ENCODE data around the gene AP3D1. TPM values are rescaled to one million over a fixed set of nuclear protein-coding genes. Genes with fewer than 3 reads are reported as not detected.

AP3D1 gene
- total RNA-seq, 1 experiment from 2014 or later = 75.5 TPM

GRCh38 chr19:2122982-2123381, 28.4 kb downstream of the AP3D1 start:
- Histone ChIP-seq H3K9me3 (ENCODE audit: insufficient read depth, low read depth) (no peaks in the 10 kb centered on the region), H2AFZ (no peak overlapping the region), H3K4me1 (replicated peaks; ENCODE audit: insufficient read depth) (no peaks in the 10 kb centered on the region), H3K4me3 (no peak overlapping the region), H3K9me2 (ENCODE audit: insufficient read depth) (no peaks in the 10 kb centered on the region), H3K79me2 (ENCODE audit: low read depth) (no peaks in the 10 kb centered on the region), H3K4me2 (no peak overlapping the region), H3K27ac (no peak overlapping the region), H3K36me3 (ENCODE audit: low read depth) (no peaks in the 10 kb centered on the region), H4K20me1 (ENCODE audit: insufficient read depth) (peaks cover 12% of the 10 kb centered on the region; the same call in 1 of the 2 replicates), H3K27me3 (ENCODE audit: insufficient read depth, low read depth) (no peaks in the 10 kb centered on the region), H3F3A (ENCODE audit: insufficient read depth, low read depth) (no peaks in the 10 kb centered on the region)
- DNase-seq = no peak
- ChIA-PET POLR2A (ENCODE audit: unreplicated experiment) (no interaction called here), CTCF (no interaction called here)
- TF ChIP-seq EZH2 (IDR thresholded peaks at IDR 0.05; ENCODE audit: low read depth) = no peak
- TF ChIP-seq, protein P1, sequence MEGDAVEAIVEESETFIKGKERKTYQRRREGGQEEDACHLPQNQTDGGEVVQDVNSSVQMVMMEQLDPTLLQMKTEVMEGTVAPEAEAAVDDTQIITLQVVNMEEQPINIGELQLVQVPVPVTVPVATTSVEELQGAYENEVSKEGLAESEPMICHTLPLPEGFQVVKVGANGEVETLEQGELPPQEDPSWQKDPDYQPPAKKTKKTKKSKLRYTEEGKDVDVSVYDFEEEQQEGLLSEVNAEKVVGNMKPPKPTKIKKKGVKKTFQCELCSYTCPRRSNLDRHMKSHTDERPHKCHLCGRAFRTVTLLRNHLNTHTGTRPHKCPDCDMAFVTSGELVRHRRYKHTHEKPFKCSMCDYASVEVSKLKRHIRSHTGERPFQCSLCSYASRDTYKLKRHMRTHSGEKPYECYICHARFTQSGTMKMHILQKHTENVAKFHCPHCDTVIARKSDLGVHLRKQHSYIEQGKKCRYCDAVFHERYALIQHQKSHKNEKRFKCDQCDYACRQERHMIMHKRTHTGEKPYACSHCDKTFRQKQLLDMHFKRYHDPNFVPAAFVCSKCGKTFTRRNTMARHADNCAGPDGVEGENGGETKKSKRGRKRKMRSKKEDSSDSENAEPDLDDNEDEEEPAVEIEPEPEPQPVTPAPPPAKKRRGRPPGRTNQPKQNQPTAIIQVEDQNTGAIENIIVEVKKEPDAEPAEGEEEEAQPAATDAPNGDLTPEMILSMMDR (conservative IDR thresholded peaks at IDR 0.05) = no peak
- BruUV-seq (replicated peaks) = no TSS peak
- intact Hi-C loops (cut with micrococcal nuclease; ENCODE audit: unreplicated experiment) = no loop called here

DNA sequence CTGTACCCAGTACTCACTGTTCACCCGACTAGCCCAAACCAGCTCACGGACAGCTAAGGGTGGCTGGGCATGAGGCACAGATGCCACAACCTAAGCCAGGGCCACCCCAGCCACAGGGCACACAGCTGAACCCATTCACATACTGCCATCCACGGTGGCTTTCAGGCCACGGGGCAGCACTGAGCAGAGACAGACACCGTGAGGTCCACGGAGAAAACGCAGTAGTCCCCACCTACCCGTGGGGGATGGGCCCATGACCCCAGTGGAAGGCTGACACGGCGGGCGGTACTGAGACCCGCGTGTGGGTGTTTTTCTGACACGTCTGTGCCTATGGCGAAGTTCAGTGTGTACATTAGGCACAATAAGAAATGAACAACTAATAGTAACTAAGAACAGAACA, 29.1 kb downstream of the AP3D1 start:
- no peak overlapping the region for H3K4me2 ChIP-seq
- H3K4me3 ChIP-seq = no peak overlapping the region
- H3K9me3 ChIP-seq (ENCODE audit: insufficient read depth, low read depth) = no peaks in the 10 kb centered on the region
- peaks cover 12% of the 10 kb centered on the region; the same call in 1 of the 2 replicates for H4K20me1 ChIP-seq (ENCODE audit: insufficient read depth)
- H3K27me3 ChIP-seq (ENCODE audit: insufficient read depth, low read depth) = no peaks in the 10 kb centered on the region
- H3K27ac ChIP-seq = no peak overlapping the region
- H3K36me3 ChIP-seq (ENCODE audit: low read depth) = no peaks in the 10 kb centered on the region
- TF ChIP-seq EZH2 (IDR thresholded peaks at IDR 0.05; ENCODE audit: low read depth) = no peak
- TF ChIP-seq, protein P1 (conservative IDR thresholded peaks at IDR 0.05) = no peak
- BruUV-seq (replicated peaks) = no TSS peak
- H3K79me2 ChIP-seq (ENCODE audit: low read depth) = no peaks in the 10 kb centered on the region
- ChIA-PET CTCF (no interaction called here), POLR2A (ENCODE audit: unreplicated experiment) (no interaction called here)
- intact Hi-C loops (cut with micrococcal nuclease; ENCODE audit: unreplicated experiment) = no loop called here
- no peak for DNase-seq
- H2AFZ ChIP-seq = no peak overlapping the region
- no peaks in the 10 kb centered on the region for H3F3A ChIP-seq (ENCODE audit: insufficient read depth, low read depth)
- no peaks in the 10 kb centered on the region for H3K9me2 ChIP-seq (ENCODE audit: insufficient read depth)
- no peaks in the 10 kb centered on the region for H3K4me1 ChIP-seq (replicated peaks; ENCODE audit: insufficient read depth)

DNA sequence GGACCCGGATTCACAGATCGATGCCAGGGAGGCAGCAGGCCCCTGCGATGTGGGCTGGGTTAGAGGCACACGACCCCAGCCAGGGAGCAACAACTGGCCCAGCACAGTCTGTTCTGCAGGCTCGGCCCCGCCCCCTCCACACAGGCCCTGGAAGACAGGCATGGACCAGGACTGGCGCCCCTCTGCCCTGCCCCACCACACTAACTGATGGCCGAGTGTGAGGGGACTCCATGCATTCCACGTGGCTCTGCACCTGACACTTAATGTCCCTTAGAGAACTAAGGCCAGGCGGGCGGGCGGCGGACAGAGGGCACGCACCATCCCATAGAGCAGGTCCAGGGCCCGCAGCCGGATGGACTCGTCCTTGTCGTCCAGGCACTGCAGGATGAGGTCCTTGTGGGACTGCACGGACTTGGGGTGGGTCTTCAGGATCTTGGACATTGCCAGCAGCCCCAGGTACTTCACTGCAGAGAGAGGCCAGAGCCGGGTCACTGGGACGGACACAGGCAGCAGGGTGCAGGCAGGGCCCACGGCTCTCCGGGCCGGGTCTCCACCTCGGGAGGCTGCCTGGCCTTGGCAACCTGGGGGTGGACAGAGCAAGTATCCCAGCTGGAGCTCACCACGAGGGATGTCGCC, 29.8 kb downstream of the AP3D1 start:
- peaks cover 12% of the 10 kb centered on the region; the same call in 1 of the 2 replicates for H4K20me1 ChIP-seq (ENCODE audit: insufficient read depth)
- H3K9me3 ChIP-seq (ENCODE audit: insufficient read depth, low read depth) = no peaks in the 10 kb centered on the region
- H3K9me2 ChIP-seq (ENCODE audit: insufficient read depth) = no peaks in the 10 kb centered on the region
- no peaks in the 10 kb centered on the region for H3K4me1 ChIP-seq (replicated peaks; ENCODE audit: insufficient read depth)
- H3K36me3 ChIP-seq (ENCODE audit: low read depth) = no peaks in the 10 kb centered on the region
- no peaks in the 10 kb centered on the region for H3K79me2 ChIP-seq (ENCODE audit: low read depth)
- no peak overlapping the region for H3K27ac ChIP-seq
- no peaks in the 10 kb centered on the region for H3F3A ChIP-seq (ENCODE audit: insufficient read depth, low read depth)
- no peaks in the 10 kb centered on the region for H3K27me3 ChIP-seq (ENCODE audit: insufficient read depth, low read depth)
- no peak overlapping the region for H3K4me2 ChIP-seq
- DNase-seq = no peak
- no peak overlapping the region for H3K4me3 ChIP-seq
- no peak overlapping the region for H2AFZ ChIP-seq
- ChIA-PET POLR2A (ENCODE audit: unreplicated experiment) (no interaction called here), CTCF (no interaction called here)
- intact Hi-C loops (cut with micrococcal nuclease; ENCODE audit: unreplicated experiment) = no loop called here
- no peak for TF ChIP-seq EZH2 (IDR thresholded peaks at IDR 0.05; ENCODE audit: low read depth)
- TF ChIP-seq, protein P1 (conservative IDR thresholded peaks at IDR 0.05) = no peak
- no TSS peak for BruUV-seq (replicated peaks)

Data from PC-9 (cell line).